ENCODE data around the gene TMEM182. TPM values are rescaled to one million over a fixed set of nuclear protein-coding genes. Genes with fewer than 3 reads are reported as not detected.

The TMEM182 gene
- polyA plus RNA-seq, 1 donor, result 189 TPM

DNA sequence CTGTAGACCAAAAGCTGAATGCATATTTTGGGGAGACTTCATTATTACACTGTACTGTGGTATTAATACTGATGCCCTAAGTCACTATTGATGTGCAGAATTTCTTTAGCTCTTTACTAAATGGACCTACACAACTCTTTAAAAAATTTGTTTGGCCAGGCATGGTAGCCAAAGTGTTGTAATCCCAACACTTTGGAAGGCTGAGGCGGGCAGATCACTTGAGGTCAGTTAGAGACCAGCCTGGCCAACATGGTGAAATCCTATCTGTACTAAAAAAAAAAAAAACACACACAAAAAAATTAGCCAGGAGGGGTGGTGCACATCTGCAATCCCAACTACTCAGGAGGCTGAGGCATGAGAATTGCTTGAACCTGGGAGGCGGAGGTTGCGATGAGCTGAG, 6.4 kb downstream of the TMEM182 start:
- no peak for DNase-seq

DNA sequence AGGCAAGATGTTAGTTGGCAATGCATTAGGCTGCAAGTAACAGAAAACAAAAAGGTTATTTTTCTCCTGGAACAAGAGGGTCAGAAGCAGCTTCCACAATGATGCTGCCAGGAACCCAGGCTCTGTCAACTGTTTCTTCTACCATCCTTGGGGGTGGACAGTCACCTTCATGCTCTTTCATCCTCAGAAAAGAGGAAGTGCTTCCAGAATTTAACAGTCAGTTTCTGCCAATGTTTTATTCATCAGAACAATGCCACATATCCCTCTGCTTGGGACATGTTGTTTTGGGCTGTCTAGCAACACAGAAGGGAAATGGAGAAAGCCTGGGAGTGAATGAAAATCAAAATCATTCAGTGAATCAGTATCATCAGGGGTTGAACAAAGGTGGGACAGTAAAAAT, 7.1 kb downstream of the TMEM182 start:
- no peak for DNase-seq

DNA sequence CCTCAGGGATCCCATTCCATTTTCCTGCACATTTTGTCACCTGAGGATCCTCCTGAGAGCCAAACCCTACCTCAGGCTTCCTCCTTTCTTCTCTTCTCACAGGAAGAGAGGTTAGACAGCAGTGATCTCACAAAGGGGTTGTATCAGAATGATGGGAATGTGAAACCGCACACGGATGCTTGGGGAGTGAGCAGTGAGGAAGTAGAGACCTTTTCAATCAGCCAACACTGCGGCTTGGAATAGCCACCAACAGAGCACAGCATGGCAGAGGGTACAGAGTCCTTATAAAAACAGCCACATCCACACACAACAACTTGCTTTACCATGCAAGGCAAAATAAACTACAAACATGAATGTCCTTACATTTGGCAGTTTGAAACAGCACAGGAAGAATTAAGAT, 8.7 kb downstream of the TMEM182 start:
- no peak for DNase-seq

DNA sequence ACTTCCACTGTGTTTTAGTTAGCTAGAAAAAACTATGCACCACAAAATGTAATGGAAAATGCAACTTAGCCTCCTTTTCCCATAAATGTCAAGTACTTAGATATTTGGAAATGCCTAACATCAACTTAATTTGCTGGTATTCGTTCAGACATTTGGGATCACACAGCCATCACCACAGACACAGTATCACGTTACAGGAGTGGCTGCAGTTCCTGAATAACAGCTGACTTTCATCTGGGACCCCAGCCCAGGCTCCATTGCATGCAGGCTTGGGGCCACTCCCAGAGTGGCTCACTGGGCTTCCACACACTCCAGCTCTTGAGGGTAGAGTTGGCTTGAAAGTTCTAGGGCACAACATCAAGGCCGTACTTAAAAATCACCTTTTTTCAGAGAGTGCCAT, 9.3 kb downstream of the TMEM182 start:
- no peak for DNase-seq

DNA sequence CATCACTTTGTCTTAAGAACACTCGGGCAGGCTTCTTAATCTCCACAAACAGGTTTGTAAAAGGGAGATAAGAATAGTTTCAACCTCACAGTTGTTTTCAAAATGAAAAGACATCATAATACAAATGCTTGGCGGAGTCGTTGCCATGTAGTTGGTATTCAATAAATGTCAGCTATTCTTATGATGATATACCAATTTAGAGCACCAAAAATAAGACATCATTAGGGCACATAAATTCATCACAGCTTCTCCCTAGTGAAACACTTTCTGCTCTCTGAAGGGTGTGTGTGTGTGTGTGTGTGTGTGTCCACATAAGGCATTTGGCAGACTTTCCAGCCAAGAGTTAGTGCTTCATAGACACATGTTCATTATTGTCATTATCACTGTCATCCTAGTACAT, 10.8 kb downstream of the TMEM182 start:
- no peak for DNase-seq

DNA sequence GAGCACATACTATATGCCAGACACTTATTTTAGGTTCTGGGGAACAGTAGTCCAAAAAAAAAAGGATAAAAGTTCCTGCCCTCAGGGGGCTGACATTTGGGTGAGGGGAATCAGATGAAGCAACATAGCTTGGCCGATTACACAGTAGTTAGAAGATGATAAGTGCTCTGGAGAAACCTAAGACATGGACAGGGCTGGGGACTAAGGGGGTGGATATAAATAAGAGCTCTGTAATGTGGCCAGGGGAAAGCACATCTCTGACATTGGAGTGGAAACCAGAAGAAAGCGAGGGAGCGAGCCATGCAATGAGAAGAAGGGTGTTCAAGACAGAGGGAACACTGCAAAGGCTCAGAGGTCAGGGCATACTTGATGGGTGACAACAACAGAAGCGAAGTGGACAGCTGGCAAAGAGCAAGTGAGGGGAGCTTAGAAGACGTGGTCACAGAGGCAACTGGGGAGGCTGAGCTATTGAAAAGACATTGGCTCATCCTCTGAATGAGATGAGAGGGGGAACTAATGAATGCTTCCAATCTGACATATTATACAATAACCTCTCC, 11.4 kb downstream of the TMEM182 start:
- DNase-seq, result no peak

DNA sequence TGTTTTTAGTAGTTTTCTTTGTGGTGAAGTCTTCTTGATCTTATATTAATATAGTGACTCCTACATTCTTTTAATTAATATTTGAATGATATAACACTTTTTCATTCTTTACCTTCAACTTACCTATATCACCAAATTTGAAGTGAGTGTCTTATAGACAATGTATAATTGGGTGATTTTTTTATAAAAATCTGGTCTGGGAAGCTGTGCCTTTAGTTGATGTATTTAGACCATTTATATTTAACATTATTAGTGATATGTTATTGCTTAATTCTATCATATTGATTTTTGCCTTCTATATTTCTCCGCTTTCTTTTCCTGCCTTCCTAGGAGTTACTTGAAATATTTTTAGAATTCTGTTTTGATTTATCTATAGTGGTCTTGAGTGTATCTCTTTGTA, 16.4 kb downstream of the TMEM182 start:
- DNase-seq, result no peak

DNA sequence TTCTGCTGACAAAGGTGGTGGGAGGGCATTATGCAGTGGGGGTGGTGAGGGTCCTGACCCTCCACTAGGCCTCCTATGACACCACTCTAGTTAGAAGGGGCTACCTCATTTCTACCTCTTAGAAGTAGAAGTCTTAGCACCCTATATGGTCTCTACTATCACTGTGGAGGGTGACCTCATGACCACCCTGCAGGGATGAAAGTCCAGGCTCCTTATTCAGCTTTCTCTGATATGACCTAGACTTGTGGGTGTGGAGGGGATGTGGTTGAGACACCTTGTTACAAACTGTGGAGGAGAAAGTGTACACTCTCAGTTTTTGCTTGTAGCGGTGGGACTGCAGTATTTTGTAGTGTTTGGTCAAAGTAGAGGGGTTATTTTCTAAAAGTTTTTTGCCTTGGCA, 18.6 kb downstream of the TMEM182 start:
- no peak for DNase-seq

DNA sequence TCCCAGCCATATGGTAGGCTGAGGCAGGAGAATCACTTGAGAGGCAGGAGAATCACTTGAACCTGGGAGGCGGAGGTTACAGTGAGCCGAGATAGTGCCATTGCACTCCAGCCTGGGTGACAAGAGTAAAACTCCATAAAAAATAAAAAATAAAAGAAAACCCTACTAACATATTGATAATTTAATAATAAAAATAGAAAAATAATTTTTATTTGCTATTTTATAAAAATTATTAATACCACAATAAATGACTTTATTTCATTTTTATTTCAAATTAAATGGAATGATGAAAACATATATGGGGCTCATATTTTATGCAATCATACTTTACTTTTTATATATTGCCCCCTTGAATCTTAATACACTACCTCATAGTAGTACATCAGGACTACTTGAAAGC, 20.4 kb downstream of the TMEM182 start:
- DNase-seq, result no peak

DNA sequence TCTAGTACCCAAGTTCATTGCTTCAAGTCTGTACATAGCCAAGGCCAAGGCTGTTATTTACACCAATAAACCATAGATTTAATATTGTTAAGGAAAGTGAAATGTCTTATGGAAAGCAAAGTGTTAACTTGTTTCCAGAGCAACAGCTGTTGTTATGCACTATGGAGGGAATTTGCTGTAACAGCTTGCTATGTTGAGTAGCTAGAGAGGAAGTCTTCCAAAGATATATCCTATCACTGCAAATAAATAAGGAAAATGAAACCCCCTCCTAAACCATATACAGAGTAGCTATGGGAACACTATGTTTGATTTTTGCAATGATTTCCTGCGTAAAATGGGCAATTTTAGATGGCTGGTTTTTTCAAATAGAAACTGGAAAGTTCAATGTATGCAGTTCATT, 21.1 kb downstream of the TMEM182 start:
- no peak for DNase-seq

DNA sequence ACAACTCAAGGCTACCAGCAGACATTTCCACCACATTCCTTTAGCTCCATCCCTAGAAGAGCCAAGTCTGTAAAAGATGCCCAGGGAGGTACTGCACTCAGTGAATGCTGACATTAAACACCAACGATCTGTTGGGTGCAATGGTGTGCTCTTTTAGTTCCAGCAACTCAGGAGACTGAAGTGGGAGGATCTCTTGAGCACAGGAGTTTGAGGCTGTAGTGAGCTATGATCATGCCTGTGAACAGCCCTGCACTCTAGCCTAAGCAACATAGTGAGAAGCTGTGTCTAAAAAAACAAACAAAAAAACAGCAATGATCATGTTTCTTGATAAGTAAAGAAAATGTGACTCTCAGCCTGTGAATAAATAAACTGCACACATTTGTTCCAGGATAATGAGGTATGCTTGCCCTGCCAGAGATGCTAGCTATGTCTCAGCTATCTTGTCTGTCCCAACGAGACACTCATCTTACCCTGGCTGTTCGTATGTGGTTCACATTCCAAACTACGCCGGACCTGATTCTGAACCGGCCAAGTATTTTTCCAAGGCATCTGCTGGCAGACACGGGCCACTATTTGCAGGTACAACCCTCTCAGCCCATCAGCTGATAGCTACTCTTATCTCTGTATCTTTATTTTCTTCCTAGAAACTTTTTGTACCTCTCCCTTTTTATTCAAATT, 21.8 kb downstream of the TMEM182 start:
- DNase-seq, result no peak

DNA sequence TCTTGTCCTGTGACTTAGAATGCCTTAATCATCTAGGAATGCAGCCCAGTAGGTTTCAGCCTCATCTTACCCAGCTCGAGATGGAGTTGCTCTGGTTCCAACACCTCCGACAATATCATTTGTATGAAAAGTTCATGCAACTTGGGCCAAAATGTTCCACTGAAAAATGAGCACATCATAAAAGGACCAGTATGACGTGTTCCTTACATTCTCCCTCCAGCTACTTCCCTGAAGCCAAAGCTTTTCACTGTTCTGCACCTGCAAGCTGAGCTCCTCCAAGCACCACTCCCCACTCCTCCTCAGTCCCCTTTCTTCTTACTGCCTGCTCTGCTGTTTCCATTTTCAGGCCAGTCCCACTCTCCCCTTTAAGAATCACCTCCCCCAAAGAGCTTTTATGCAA, 23.1 kb downstream of the TMEM182 start:
- no peak for DNase-seq

DNA sequence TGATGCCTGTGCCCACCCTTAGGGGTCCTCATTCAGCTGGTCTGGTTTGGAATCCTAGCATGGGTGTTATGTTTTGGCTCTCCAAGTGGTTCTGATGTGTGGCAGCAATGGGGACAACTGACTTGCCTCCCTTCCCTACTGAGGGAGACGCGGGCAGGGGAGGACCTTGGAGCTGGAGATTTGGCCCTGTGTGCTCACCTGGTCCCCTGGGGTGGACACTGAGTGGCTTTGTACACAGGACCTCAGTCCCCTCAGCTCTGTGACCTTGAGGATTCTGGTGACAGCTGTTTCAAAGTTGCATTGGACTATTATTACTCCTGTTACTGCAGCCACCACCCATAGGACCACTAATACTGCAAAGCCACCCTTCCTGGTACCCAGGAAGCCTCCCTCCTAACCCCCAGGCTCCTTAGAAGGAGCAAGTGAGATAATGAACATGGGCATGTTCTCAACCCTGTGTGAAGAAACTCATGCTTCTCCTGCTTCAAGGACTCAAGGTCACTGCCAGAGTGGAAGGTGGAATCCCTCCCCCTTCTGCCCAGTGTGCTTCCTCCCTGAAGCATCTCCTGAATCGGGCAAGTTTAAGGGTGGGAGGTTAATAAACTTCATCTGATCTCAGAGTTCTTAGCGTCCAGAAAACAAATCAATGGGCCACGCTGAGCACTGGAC, 26.5 kb downstream of the TMEM182 start:
- DNase-seq, result no peak

DNA sequence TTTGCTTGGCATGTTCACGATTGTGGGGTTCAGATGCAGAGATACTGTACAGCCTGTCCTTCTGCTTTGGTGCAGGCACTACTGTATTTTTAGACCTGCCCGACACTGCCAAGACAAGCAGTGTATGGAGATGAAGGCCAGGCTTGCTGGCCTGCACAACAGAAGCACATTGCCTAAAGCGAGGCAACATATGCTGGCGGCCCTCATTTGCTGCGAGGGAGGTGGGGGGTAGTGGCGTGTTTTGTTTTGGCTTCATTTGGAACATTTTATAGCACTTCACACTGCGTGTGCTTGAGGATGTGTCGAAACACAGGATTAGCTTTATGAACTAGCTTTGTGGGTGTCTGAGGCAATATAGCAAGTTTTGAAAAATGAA, 27.0 kb downstream of the TMEM182 start:
- no peak for DNase-seq

DNA sequence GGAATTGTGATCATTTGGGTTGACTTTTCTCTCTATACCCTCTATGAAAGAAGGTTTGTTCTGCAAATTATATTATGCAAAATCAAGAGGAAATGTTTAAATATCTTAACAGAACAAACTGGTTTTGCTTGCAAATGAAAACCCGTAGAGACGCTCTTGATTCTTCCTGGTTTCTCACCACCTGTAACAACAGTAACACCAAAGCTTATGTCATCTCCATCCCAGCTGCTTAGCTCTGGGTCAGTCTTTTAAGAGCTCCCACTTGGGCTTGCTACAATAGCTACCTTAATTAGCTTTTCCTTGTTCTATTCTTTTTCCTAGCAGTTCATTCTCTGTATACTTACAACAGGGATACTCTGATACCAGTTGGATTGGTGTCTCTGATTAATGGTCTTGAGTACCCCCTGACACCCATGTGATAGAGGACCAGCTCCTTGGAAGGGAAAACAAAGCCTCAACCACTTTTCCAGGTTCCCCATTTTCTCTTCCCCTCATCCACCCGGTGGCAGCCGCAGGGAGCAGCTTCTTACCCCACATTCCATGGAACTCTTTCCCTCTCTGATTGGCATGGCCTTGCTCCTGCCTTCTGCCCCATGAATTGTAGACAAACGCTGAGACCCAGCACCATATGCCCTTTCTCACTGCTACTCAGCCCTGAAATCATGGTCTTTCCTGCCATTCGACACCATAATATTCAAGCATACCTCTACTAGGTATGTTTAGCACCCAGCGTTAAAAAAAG, 27.7 kb downstream of the TMEM182 start:
- no peak for DNase-seq

DNA sequence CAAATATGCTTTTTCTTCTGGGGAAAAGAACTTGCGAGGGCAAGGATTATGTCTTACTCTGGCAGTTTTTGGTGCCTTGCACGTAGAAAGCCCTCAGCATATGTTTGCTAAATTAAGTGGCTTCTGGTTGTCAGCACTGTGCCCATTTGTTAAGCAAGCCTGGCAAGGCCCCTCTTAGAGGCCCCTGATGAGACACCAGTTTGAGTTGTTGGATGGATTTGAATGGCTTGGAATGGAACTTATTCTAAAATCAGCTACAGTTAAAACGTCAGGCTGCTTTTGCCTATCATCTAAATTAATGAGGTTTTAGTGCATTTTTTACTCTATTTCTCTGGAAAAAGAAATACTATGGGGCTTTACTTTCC, 28.2 kb downstream of the TMEM182 start:
- no peak for DNase-seq

DNA sequence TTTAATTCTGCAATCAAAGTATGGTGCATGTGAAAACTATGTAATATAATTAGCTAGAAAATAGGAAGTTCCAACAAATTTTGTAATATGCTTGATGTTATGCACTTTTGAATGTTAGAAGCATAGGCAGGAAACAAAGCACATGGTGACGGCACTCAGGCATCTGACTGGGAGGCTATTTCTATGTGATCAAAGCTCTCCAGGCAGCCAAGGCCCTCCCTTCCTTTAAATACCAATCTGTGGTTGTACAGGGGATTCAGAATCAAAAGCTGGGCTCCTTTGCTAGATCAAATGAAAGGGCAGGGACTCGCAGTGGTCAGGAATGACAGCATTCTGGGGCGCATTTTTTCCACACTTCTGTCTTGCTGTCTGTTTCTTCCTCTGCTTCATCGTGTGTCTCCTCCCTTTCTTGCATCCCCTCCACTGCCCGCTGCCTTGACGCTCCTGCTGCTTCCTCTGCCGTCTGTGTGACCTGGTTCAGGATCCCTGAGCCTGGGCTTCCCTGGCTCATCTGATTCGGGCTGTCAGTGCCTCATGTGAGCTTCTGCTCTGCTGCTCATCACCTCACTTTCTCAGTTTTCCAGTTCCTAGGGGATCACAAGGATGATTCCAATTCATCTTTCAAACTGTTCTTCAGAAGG, 30.9 kb downstream of the TMEM182 start:
- DNase-seq, result no peak

DNA sequence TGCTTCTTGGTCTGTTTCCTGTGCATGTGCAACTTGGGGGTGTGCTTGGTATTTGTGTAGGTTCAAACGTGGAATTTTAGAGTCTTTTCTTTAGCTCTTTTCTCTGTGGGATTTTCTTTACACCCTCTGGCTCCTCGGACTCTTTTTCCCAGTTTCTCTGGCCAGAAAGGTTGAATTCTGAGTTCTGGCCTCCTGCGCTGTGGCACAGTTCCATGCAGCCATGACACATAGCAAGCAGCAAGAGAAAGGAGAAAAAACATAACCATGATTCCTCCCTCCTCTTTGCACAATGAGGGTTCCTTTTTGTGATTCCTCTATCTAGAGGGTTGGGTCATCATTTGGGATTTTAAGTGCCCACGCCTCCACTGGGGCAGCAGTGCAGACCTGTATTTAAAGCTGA, 33.8 kb downstream of the TMEM182 start:
- no peak for DNase-seq

DNA sequence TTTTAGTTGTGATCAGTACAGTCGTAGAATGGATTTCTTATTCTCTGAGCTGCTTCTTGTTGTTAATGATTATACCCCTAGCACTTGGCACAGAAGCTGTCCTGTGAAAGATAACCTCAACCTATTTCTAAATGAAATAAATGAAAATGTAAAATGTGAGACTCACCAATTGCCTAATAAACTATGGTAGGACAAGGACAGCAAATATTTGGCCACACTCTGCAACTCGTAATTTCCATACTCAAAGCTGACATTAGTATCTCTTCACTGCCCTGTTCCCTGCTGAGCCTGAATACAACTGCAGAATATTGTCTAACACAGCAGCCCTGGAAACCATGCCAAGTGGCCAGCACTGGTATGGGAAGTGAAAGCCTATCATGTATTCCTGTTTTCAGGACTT, 34.5 kb downstream of the TMEM182 start:
- no peak for DNase-seq

DNA sequence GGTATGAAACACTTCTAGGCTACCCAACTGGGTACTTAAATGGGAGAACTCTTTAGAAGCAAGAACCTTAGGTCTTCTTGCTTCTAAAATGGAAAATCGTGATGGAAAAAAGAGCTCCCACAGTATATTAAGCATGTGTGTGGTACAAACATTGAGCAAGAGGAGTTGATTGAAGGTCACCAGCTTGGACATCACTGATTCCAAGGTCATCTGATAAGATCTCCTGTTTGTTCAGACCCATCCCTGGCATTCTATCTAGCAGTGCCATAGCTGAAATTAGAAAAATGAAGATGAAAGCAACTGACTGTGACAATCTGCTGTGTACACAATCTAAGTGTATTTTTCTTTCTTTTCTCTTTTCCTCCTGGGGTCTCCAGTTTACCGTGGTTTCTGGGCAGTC, 35.7 kb downstream of the TMEM182 start:
- DNase-seq, result no peak

DNA sequence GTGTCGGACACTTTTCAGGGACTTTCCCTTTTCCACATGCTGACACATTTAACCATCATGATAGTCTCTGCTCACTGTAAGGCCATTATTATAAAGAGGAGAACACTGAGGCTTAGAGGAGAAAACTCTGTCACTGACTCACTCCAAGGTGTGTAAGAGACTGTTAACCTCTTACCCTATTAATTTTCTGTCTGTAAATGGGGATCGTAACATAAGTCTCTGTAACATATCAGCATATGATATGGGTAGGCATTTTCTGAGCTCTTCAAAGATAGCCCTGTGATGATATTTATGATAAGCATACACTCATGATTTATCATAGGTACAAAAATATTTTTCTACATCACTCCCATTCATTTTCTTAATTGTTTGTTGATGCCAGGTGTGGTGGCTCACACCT, 36.4 kb downstream of the TMEM182 start:
- no peak for DNase-seq

DNA sequence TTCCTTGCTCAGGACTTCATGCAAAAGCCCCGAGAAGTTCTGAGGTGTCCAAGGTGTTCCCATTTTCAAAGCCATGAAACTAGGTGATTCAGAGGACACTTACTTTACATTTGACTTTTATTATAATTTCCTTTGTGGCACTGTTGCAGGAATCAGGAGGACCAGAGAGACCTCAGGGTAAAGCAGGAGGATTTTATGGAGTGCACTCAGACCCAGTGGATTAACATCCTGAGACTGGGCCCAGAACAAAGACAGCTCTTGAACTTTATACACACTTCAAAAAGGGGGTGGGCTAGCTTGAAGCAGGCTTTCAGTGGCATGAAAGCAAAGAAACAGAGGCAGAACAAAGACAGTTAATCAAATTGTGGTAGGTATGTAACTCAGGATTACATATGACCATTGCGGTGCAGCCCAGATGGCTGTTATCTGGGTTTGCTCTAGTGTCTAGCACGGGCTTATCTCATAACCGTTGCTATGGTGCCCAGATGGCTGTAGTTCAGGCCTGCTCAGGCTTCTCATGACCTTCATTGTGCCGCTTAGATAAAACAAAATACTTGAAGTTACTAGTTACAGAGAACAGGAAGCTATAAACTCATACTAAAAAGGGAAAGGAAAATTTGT, 39.4 kb downstream of the TMEM182 start:
- no peak for DNase-seq
